Activated CD8-positive, alpha-beta T cell treated with anti-CD3 and anti-CD28 coated beads for 36 hours (primary cell): ENCODE measurements around the gene PIBF1. TPM values are rescaled to one million over a fixed set of nuclear protein-coding genes. Genes with fewer than 3 reads are reported as not detected.
"Not testable (repeated sequence)": the region's sequence is repeated elsewhere in the genome, so short reads cannot be mapped to it uniquely, and the experiment has no call there.

Experiments
- ATAC-seq: fragments of 200-7000 bp; cut with Tn5 transposase; one replicate; pipeline ENCODE4 v1.10.0; 2021; ENCODE audit warnings: mild to moderate bottlenecking, moderate library complexity
- CTCF ChIA-PET: fragments of 350-600 bp; sonication (Branson Sonifier 250); formaldehyde crosslinking; loops from one replicate; lab custom pipeline; 2021; ENCODE audit warnings: antibody characterized with exemption; lab: Charles Lee
- POLR2A ChIA-PET: fragments of 350-600 bp; sonication (Branson Sonifier 250); formaldehyde crosslinking; loops from one replicate; lab custom pipeline; 2021; ENCODE audit warnings: antibody characterized with exemption; lab: Charles Lee
- DNase-seq: peaks from one replicate; pipeline ENCODE4 v3.0.0-alpha.2; 2020
- H3K27ac Mint-ChIP-seq: one replicate; pipeline ENCODE4 v1.8.0; 2021; ENCODE audit warnings: mild to moderate bottlenecking, mixed read lengths
- H3K27me3 Mint-ChIP-seq: one replicate; pipeline ENCODE4 v1.8.0; 2021; ENCODE audit warnings: mixed read lengths
- H3K36me3 Mint-ChIP-seq: one replicate; pipeline ENCODE4 v1.8.0; 2021; ENCODE audit warnings: low read depth, mixed read lengths
- H3K4me1 Mint-ChIP-seq: one replicate; pipeline ENCODE4 v1.8.0; 2021; ENCODE audit warnings: low read depth, mixed read lengths
- H3K4me3 Mint-ChIP-seq: one replicate; pipeline ENCODE4 v1.8.0; 2021; ENCODE audit warnings: mild to moderate bottlenecking, moderate library complexity, mixed read lengths
- H3K9me3 Mint-ChIP-seq: one replicate; pipeline ENCODE4 v1.8.0; 2021; ENCODE audit warnings: mixed read lengths
- CTCF ChIP-seq: fragments of 200-600 bp; IDR thresholded peaks from one replicate; pipeline ENCODE4 v1.8.0; 2022; ENCODE audit warnings: antibody characterized with exemption, mild to moderate bottlenecking
- intact Hi-C: fragments of 100-400 bp; cut with micrococcal nuclease; formaldehyde crosslinking; loops from one replicate; pipeline ENCODE4 v1.10.0; 2022
- total RNA-seq, 2 experiments: library from RNA; stranded (reverse); gene quantifications; one replicate each; pipeline ENCODE4 v1.2.3, GENCODE V29; 2021

PIBF1 gene
- total RNA-seq, 2 experiments from 2014 or later: 26.2 to 29.7 TPM

- Mint-ChIP-seq H3K9me3 (no peaks in the 10 kb centered on the region), H3K4me3 (no peak overlapping the region), H3K36me3 (peaks cover 52% of the 10 kb centered on the region), H3K27ac (no peak overlapping the region), H3K4me1 (peaks cover 10% of the 10 kb centered on the region), H3K27me3 (no peaks in the 10 kb centered on the region)
- ChIA-PET POLR2A (no interaction called here), CTCF (no interaction called here)
- DNase-seq: no peak
- TF ChIP-seq CTCF: no peak
- ATAC-seq: no peak
- intact Hi-C loops: no loop called here
Observed at GRCh38 chr13:72774019-72774418, 7.9 kb upstream of the PIBF1 start.

GRCh38 chr13:72782717-72783116 lies 784 bp downstream of the PIBF1 start:
- CTCF ChIA-PET: no interaction called here
- POLR2A ChIA-PET: no interaction called here
- Mint-ChIP-seq H3K27ac (peak overlapping the region; percentile 99), H3K36me3 (peaks cover 38% of the 10 kb centered on the region), H3K9me3 (no peaks in the 10 kb centered on the region), H3K4me1 (peaks cover 46% of the 10 kb centered on the region), H3K27me3 (no peaks in the 10 kb centered on the region), H3K4me3 (peak overlapping the region; percentile 92)
- no peak for TF ChIP-seq CTCF
- no peak for ATAC-seq
- peak; percentile 10 for DNase-seq
- intact Hi-C loops: loop anchor here (5.0 kb wide), 1 partner anchor 55 kb away; the partner anchor contains the start of genes BORA and MZT1

DNA sequence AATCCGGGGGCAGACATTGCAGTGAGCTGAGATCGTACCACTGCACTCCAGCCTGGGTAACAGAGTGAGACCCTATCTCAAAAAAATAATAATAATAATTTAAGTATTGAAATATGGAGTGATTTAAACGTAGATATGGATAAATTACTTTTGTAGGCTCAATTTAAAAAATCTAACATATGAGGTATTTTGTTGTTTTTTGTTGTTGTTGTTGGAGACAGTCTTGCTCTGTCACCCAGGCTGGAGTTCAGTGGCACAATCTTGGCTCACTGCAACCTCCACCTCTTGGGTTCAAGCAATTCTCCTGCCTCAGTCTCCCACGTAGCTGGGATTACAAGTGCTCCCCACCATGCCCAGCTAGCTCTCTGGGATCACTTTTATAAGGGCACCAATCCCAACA lies 2.7 kb downstream of the PIBF1 start:
- peak overlapping the region; percentile 36 for H3K27ac Mint-ChIP-seq
- DNase-seq, H3K9me3 Mint-ChIP-seq, H3K4me3 Mint-ChIP-seq, POLR2A ChIA-PET, CTCF ChIA-PET, H3K27me3 Mint-ChIP-seq, ATAC-seq: not testable (repeated sequence)
- H3K4me1 Mint-ChIP-seq: peaks cover 44% of the 10 kb centered on the region
- intact Hi-C loops: loop anchor here (5.0 kb wide), 1 partner anchor 57 kb away; the partner anchor contains the start of genes BORA and MZT1
- peaks cover 34% of the 10 kb centered on the region for H3K36me3 Mint-ChIP-seq

DNA sequence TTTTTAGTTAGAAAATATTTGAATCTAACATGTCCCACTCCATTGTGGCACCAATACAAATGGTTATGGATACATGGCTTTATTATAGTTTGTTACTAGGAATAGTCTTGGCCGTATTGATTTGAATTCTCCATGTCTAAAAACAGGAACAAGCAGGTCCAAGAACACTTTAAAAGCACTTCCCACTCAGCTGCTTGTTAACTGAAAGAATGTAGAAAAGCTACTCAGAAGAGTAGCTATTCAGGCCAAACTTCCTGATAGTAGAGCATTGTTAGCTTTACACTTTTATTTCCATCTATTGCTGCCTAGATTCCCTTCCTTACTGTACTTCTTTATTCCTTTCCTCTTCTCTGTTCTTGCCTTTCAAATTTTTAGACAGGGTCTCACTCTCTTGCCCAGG lies 6.9 kb downstream of the PIBF1 start:
- H3K4me3 Mint-ChIP-seq: no peak overlapping the region
- H3K9me3 Mint-ChIP-seq: peaks cover under 1% of the 10 kb centered on the region
- TF ChIP-seq CTCF: no peak
- CTCF ChIA-PET: interaction anchor here (0.8 to 1.2 kb wide), 2 partner anchors 13 to 19 kb away, joined by 3 read pairs; no protein-coding TSS in a partner anchor
- intact Hi-C loops: no loop called here
- no peaks in the 10 kb centered on the region for H3K27me3 Mint-ChIP-seq
- peaks cover 46% of the 10 kb centered on the region for H3K36me3 Mint-ChIP-seq
- DNase-seq (no peak), ATAC-seq (no peak)
- H3K4me1 Mint-ChIP-seq: peaks cover 31% of the 10 kb centered on the region
- POLR2A ChIA-PET: no interaction called here
- no peak overlapping the region for H3K27ac Mint-ChIP-seq

GRCh38 chr13:72792640-72793039 lies 10.7 kb downstream of the PIBF1 start:
- CTCF ChIA-PET: interaction anchor here (1.7 kb wide), 1 partner anchor 15 kb away, joined by 7 read pairs; no protein-coding TSS in a partner anchor
- Mint-ChIP-seq H3K4me3 (no peak overlapping the region), H3K9me3 (peaks cover 4% of the 10 kb centered on the region), H3K27ac (no peak overlapping the region), H3K27me3 (no peaks in the 10 kb centered on the region), H3K4me1 (peaks cover 17% of the 10 kb centered on the region), H3K36me3 (peaks cover 53% of the 10 kb centered on the region)
- TF ChIP-seq CTCF: no peak
- no peak for ATAC-seq
- DNase-seq: no peak
- POLR2A ChIA-PET: no interaction called here
- intact Hi-C loops: no loop called here
